GM21717 (cell line): ENCODE data around the gene ANXA10.
"Not testable (repeated sequence)": the region's sequence is repeated elsewhere in the genome, so short reads cannot be mapped to it uniquely, and the experiment has no call there.

ENCODE experiments used
- ATAC-seq: cut with Tn5 transposase; IDR thresholded peaks from one replicate; pipeline ENCODE4 v1.9.1; 2021; ENCODE audit warnings: mild to moderate bottlenecking, moderate library complexity; ENCODE audit not compliant: unreplicated experiment

ANXA10 gene

DNA sequence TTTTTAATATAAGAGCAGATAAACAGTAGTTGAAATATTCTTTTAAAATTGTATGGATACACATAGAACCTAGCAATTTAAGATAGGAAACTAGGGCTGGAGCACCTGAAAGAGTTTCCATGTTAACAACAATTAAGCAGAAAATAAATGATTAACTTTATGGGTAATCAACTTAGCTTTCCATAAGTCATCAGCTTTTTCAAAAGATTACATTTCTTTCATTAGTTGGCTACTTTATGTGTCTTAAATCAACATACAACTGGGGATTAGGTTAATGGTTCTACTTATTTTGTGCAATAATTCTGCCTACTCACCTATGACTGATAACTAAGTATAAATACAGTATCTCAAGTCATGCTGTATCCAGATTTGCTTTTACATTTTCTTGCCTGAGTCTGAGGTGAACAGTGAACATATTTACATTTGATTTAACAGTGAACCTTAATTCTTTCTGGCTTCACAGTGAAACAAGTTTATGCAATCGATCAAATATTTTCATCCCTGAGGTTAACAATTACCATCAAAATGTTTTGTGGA is at the start of gene ANXA10:
ANXA10 (plus strand) TSS at position 362 of the 537 bp plus-strand sequence; CDS start at position 526, 164 bp downstream.
- ATAC-seq, result no peak

GRCh38 chr4:168045354-168045753 is 47.0 kb upstream of the ANXA10 start:
- ATAC-seq, result no peak

- no peak for ATAC-seq
Observed at GRCh38 chr4:168050002-168050401, 42.3 kb upstream of the ANXA10 start.

DNA sequence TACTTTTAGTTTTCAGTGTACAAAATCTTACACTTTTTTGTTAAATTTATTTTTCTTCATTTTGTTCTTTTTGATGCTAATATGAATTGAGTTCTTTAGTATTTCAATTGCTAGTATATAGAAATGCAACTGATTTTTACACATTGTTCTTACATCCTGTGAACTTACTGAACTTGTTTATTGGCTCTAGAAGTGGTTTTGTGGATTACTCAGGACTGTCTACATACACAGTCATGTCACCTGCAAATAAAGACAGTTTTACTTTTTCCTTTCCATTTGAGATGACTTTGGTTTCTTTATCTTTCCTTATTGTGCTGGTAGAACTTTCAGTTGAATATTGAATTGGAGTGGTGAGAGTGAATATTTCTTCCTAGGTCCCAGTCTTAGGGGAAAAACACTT is 40.8 kb upstream of the ANXA10 start:
- ATAC-seq, result no peak

GRCh38 chr4:168057412-168057811 is 34.9 kb upstream of the ANXA10 start:
- ATAC-seq, result peak; percentile 87

DNA sequence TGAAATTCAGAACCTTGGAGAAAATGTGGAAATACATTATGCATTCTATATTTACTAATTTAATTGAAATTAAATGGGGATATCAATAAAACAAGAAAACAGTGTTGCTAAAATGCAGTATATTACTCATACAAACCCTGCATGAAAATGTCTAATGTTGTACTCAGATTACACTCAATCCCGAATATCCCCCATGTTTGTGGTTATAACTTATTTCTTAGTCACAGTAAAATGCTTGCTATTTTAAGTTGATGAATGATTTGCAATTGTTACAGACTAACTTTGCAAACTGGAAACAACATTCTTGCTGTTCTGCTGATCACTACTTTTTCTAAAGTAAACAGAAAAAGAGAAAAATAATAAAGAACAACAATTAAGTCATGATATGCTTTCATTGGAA is 33.1 kb upstream of the ANXA10 start:
- no peak for ATAC-seq

DNA sequence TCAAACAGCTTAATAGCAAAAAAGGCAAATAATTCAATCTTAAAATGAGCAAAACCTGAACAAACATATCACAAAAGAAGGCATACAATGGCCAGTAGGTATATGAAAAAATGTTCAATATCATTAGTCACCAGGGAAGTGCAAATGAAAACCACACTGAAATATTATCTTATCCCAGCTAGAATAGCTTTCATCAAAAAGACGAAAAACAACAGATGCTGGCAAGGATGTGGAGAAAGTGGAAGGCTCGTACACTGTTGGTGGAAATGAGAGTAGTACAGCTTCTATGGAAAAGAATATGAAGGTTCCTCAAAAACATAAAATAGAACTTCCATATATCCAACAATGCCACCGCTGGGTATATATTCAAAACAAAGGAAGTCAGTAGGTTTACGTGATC is 29.3 kb upstream of the ANXA10 start:
- no peak for ATAC-seq

DNA sequence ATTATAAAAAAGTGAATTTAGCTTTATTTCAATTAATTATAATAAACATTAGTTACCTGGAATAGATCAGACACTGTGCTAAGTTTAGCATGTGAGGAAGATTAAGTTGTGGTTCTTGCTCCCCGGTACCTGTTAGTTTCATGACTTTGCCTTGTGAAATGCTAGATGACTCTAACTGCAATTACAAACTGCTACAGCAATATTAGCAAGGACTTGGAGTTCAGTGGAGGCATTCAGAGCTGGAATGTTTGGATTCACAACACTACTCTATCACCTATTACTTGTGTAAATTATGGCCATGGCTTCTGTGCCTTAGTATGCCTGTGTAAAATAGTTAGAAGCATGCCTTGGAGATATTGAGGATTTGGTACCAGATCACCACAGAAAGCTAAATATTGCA is 21.4 kb upstream of the ANXA10 start:
- no peak for ATAC-seq

- ATAC-seq, result no peak
Observed at GRCh38 chr4:168071304-168071703, 21.0 kb upstream of the ANXA10 start.

- ATAC-seq, result no peak
Observed at GRCh38 chr4:168074861-168075260, 17.5 kb upstream of the ANXA10 start.

DNA sequence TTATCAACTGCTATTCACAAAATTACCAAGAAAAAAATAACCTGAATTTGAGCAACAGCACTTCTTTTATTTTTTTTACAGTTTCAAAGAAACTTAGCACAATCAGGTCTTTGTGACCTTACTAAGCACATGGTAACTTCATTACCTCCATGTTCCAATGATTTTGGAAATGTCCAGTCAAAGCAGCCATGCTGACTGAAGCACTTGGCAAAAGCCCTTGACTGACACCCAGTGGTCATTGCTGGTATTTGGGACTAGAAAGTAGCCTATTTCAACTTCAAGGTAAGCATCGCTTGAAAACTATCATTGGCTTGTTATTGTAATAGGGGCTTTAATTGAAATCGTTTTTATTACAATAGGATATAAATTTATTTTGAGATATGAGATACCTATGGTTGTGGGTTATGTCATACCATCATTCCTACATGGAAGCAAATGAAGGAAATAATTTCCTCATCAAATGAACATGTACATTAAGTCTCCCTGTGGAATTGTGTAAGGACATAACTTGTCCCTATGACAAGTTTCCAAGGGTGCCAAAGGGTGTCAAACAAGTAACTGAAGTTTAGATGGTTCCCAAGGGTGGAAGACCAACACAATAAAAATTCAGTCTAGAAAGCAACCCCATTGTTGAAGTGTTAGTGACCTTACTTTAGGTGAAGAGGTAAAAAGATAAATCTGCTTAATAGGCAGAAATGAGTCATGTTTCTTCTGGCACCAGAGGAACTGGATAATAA is 15.2 kb upstream of the ANXA10 start:
- ATAC-seq, result peak; percentile 89

DNA sequence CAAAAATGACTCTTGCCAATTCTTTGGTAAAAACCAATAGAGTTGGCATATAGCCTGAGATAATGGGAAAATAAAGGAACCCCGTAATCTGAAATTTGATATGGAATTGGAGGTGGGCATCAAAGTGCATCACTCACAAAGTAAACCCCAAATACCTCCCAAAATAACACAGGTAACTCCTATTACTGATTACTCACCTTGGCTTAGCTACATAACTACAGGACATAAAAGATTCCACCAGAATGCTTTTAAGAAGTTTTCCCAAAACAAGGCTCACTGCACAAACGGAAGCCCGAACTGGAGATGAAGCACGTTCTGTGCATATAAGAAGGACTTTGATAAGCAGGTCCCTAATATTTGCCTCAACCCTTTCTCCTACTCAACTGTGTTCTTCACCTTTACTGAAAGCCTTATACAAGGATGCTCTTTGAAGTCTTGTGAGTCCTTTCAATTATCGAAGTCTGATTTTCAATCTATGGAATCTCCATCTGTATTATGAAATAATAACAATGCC is 14.6 kb upstream of the ANXA10 start:
- ATAC-seq, result no peak

- ATAC-seq, result no peak
Observed at GRCh38 chr4:168082379-168082778, 10.0 kb upstream of the ANXA10 start.

GRCh38 chr4:168095776-168096406 is 3.6 kb downstream of the ANXA10 start:
- no peak for ATAC-seq

- no peak for ATAC-seq
Observed at GRCh38 chr4:168096407-168096784, 4.1 kb downstream of the ANXA10 start.

DNA sequence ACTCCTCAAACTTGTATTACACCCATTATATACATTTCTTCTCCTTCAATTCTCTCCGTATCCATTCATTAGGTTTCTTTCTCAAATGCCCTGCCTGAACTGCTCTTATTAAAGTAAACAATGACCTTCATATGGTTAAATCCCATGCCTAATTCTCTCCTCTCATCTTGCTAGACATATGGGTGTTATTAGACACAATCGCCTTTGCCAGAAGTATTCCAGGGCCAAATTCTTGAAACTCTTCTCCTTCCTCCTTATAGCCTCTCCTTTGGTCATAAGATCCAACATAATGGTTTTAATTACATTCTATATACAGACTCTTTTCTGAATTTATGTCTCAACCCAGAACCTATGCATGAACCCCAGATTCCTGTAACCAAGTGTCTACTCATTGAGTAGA is 4.8 kb downstream of the ANXA10 start:
- ATAC-seq, result no peak

- no peak for ATAC-seq
Observed at GRCh38 chr4:168098248-168098717, 5.9 kb downstream of the ANXA10 start.

- ATAC-seq, result no peak
Observed at GRCh38 chr4:168099195-168099594, 6.9 kb downstream of the ANXA10 start.

DNA sequence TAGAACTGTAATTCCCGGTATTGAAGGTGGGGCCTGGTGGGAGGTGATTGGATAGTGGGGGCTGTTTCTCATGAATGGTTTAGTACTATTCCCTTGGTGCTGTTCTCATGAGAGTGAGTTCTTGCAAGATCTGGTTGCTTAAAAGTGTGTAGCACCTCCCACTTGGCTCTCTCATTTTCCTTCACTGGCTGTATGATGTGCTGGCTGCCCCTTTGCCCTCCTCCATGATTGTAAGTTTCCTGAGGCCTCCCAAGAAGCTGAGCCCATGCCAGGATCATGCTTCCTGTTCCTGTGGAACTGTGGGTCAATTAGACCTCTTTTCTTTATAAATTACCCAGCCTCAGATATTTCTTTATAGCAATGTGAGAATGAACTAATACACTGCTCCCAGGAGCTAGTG is 8.7 kb downstream of the ANXA10 start:
- ATAC-seq, result no peak

- no peak for ATAC-seq
Observed at GRCh38 chr4:168102403-168102802, 10.1 kb downstream of the ANXA10 start.

GRCh38 chr4:168109527-168109926 is 17.2 kb downstream of the ANXA10 start:
- ATAC-seq, result no peak

GRCh38 chr4:168113059-168113458 is 20.7 kb downstream of the ANXA10 start:
- ATAC-seq, result not testable (repeated sequence)
